Naive thymus-derived CD8-positive, alpha-beta T cell (primary cell): Measurements from ENCODE around the gene ZSCAN32. TPM values are rescaled to one million over a fixed set of nuclear protein-coding genes. Genes with fewer than 3 reads are reported as not detected.
A peak's percentile ranks its signal among the peaks of the same experiment; 100 is the strongest.

Source experiments
- ATAC-seq, 2 donors: fragments of 150-1000 bp; cut with Tn5 transposase in 1 of 2; sonication (Bioruptor Pico), chemical (Tn5 transposase) in 1 of 2; 1 replicate in 1 of 2; 2 replicates in 1 of 2; pipeline ENCODE4 v1.10.0; 2021; ENCODE audit warnings: mild to moderate bottlenecking in 2 of 2, moderate library complexity in 2 of 2
- POLR2A ChIA-PET: fragments of 350-600 bp; sonication (Branson Sonifier 250); formaldehyde crosslinking; loops from one replicate; lab custom pipeline; 2021; ENCODE audit warnings: antibody characterized with exemption; lab: Charles Lee
- DNase-seq, 10 donors: peaks; one replicate each; pipeline versions ENCODE4 v3.0.0 to v3.0.0-alpha.2; 2020 to 2022
- H3K27ac Mint-ChIP-seq, 10 donors: one replicate each; pipeline ENCODE4 v1.8.0; 2020 to 2022; ENCODE audit warnings: mild to moderate bottlenecking in 10 of 10, mixed read lengths in 10 of 10, moderate library complexity in 4 of 10, inconsistent platforms in 1 of 10
- H3K27me3 Mint-ChIP-seq, 5 donors: one replicate each; pipeline ENCODE4 v1.8.0; 2021 to 2022; ENCODE audit warnings: mixed read lengths in 5 of 5
- H3K36me3 Mint-ChIP-seq, 3 donors: one replicate each; pipeline ENCODE4 v1.8.0; 2020 to 2022; ENCODE audit warnings: mixed read lengths in 3 of 3, mild to moderate bottlenecking in 2 of 3, inconsistent platforms in 1 of 3
- H3K4me1 Mint-ChIP-seq, 4 donors: one replicate each; pipeline ENCODE4 v1.8.0; 2021 to 2022; ENCODE audit warnings: mixed read lengths in 4 of 4
- H3K4me3 Mint-ChIP-seq, 10 donors: one replicate each; pipeline ENCODE4 v1.8.0; 2020 to 2022; ENCODE audit warnings: mild to moderate bottlenecking in 10 of 10, mixed read lengths in 10 of 10, moderate library complexity in 6 of 10, inconsistent platforms in 1 of 10
- H3K9me3 Mint-ChIP-seq, 9 donors: one replicate each; pipeline ENCODE4 v1.8.0; 2020 to 2022; ENCODE audit warnings: mixed read lengths in 9 of 9, mild to moderate bottlenecking in 3 of 9, inconsistent platforms in 1 of 9, moderate library complexity in 1 of 9
- polyA plus RNA-seq, 3 donors: library from polyadenylated mRNA; unstranded; fragments of 300-500 nt; fragmentation: Illumina TruSeq; gene quantifications; one replicate each; pipeline ENCODE4 v1.2.3, GENCODE V29; 2021
- total RNA-seq, 8 experiments: library from RNA in 2 of 8; stranded (reverse) in 2 of 8; gene quantifications; one replicate each; pipeline ENCODE4 v1.2.3 and lab custom pipeline; 2021 to 2026

Gene ZSCAN32
- total and polyA plus RNA-seq, 5 experiments from 2014 or later: 8.6 to 28.4 (median 20.8) TPM

- peaks cover 7 to 21% (median 16%) of the 10 kb centered on the region in 5 donors for H3K27me3 Mint-ChIP-seq
- peaks cover 0 to 19% (median 10%) of the 10 kb centered on the region in 9 donors for H3K9me3 Mint-ChIP-seq
- H3K27ac Mint-ChIP-seq: peak within 1 kb of the TSS in 1 of 10 donors; percentile 57
- no peak for DNase-seq
- no peak for ATAC-seq
- peaks cover 0 to 8% (median 4%) of the 10 kb centered on the region in 4 donors for H3K4me1 Mint-ChIP-seq
- POLR2A ChIA-PET: no interaction called here
- H3K36me3 Mint-ChIP-seq: peaks cover 6 to 29% (median 21%) of the 10 kb centered on the region in 3 donors
- no peak within 1 kb of the TSS for H3K4me3 Mint-ChIP-seq
These were observed 45.2 kb downstream of the ZSCAN32 start, which contains the start of gene OR2C1 for GRCh38 chr16:3355589-3355988. TSS of gene OR2C1 (plus strand) at chr16:3355889. CDS start at chr16:3355941, 52 bp downstream.

DNA sequence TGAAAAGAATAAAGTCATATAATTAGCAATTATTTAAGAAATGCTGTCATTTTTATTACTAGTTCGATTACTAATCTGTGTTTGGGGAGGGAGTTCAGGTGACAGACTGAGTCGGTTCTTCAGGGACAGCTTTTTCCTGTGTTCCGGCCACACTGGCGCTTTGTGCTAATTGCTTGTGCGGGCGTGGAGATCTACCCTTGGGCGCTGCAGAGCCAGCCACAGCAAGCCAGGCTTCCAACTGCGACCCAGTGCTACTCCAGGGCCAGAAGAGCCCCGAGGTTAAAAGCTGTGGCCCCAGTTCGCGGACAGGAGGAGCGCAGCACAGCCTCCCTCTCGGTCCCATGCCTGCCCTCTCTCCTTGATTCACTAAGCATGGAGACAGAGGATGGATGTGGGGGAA is 51.6 kb downstream of the ZSCAN32 start:
- H3K27me3 Mint-ChIP-seq: peaks cover 0 to 3% (median 1%) of the 10 kb centered on the region in 5 donors
- DNase-seq: no peak
- no peak overlapping the region for H3K4me3 Mint-ChIP-seq
- POLR2A ChIA-PET: no interaction called here
- H3K27ac Mint-ChIP-seq: no peak overlapping the region
- peaks cover 0 to under 1% (median 0%) of the 10 kb centered on the region in 9 donors for H3K9me3 Mint-ChIP-seq
- ATAC-seq: no peak
- H3K4me1 Mint-ChIP-seq: peaks cover 0 to 5% (median 1%) of the 10 kb centered on the region in 4 donors
- peaks cover 0 to 11% (median 1%) of the 10 kb centered on the region in 3 donors for H3K36me3 Mint-ChIP-seq

GRCh38 chr16:3348547-3349167 is 52.1 kb downstream of the ZSCAN32 start:
- DNase-seq: no peak
- no peaks in the 10 kb centered on the region for H3K9me3 Mint-ChIP-seq
- no peak overlapping the region for H3K27ac Mint-ChIP-seq
- H3K36me3 Mint-ChIP-seq: peaks cover 0 to 12% (median 0%) of the 10 kb centered on the region in 3 donors
- H3K4me3 Mint-ChIP-seq: no peak overlapping the region
- H3K4me1 Mint-ChIP-seq: peaks cover 0 to 2% (median under 1%) of the 10 kb centered on the region in 4 donors
- ATAC-seq: no peak
- POLR2A ChIA-PET: no interaction called here
- H3K27me3 Mint-ChIP-seq: peaks cover 0 to 3% (median 1%) of the 10 kb centered on the region in 5 donors

DNA sequence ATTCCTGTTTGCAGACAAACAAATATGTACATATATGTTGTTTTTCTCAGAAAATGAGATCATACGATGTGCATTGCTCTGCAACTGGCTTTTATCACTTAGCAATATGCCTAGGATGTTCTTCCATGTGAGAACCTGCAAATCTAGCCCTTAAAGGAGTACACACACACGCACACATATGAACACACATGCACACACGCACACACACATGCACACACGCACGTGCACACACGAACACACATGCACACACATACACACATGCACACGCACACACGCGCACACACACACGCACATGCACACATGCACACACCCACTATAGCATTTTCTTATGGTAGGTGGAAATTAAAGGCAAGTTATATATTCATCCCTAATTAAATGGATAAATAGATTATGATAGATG is 53.2 kb downstream of the ZSCAN32 start:
- Mint-ChIP-seq H3K36me3 (peaks cover 0 to 13% (median 0%) of the 10 kb centered on the region in 3 donors), H3K27ac (no peak overlapping the region), H3K4me3 (no peak overlapping the region), H3K9me3 (no peaks in the 10 kb centered on the region), H3K27me3 (peaks cover 0 to 3% (median 1%) of the 10 kb centered on the region in 5 donors), H3K4me1 (no peaks in the 10 kb centered on the region)
- DNase-seq (no peak), ATAC-seq (no peak)
- POLR2A ChIA-PET: interaction anchor here (0.6 kb wide), 2 partner anchors 33 to 56 kb away, joined by 3 read pairs; no protein-coding TSS in a partner anchor

DNA sequence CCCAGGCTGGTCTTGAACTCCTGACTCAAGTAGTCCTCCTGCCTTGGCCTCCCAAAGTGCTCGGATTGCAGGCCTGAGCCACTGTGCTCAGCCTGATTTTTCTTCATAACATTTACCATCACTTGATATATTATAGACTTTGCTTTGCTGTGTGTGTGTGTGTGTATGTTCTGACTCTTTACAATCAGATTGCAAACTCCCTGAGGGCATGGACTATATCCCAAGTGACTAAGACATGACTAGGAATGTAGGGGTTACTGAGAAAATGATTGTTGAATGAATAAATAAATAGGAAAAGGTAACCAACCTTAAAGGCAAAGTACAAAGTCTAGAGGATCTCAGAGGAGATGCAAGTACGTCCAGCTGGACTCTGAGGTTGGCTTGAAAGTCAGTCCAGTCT is 54.8 kb downstream of the ZSCAN32 start:
- Mint-ChIP-seq H3K27ac (no peak overlapping the region), H3K4me3 (no peak overlapping the region), H3K27me3 (peaks cover 0 to 3% (median 2%) of the 10 kb centered on the region in 5 donors), H3K9me3 (no peaks in the 10 kb centered on the region), H3K36me3 (peaks cover 0 to 15% (median 0%) of the 10 kb centered on the region in 3 donors), H3K4me1 (no peaks in the 10 kb centered on the region)
- POLR2A ChIA-PET: no interaction called here
- DNase-seq (no peak), ATAC-seq (no peak)

Other genes starting within 250 kb of the ZSCAN32 start
- gene OR1F1, start 212.8 kb downstream of the ZSCAN32 start, total RNA-seq: not detected
- gene OR1F1, start 212.8 kb downstream of the ZSCAN32 start, polyA plus RNA-seq: not detected
- 10 to 100 TPM; 24.5 to 25.8 TPM for gene ZNF200, start 165.8 kb downstream of the ZSCAN32 start, total RNA-seq
- gene ZNF200, start 165.8 kb downstream of the ZSCAN32 start, polyA plus RNA-seq: 10 to 100 TPM in 2 of 3 donors, 1 to 10 TPM in 1; 6.8 to 14.3 (median 13.9) TPM
- gene MEFV, start 144.4 kb downstream of the ZSCAN32 start, total RNA-seq: under 1 TPM; 0.41 to 0.60 TPM
- not detected for gene MEFV, start 144.4 kb downstream of the ZSCAN32 start, polyA plus RNA-seq
- gene ZNF263, start 117.5 kb downstream of the ZSCAN32 start, total RNA-seq: 10 to 100 TPM; 53.5 to 60.1 TPM
- gene ZNF263, start 117.5 kb downstream of the ZSCAN32 start, polyA plus RNA-seq: 10 to 100 TPM; 33.9 to 62.2 (median 54.2) TPM
- 10 to 100 TPM; 12.6 to 15.6 TPM for gene TIGD7, start 95.6 kb downstream of the ZSCAN32 start, total RNA-seq
- gene TIGD7, start 95.6 kb downstream of the ZSCAN32 start, polyA plus RNA-seq: 1 to 10 TPM; 5.8 to 7.0 (median 5.8) TPM
- gene ZNF75A, start 95.5 kb downstream of the ZSCAN32 start, total RNA-seq: 100 to 1,000 TPM; 117 to 128 TPM
- gene ZNF75A, start 95.5 kb downstream of the ZSCAN32 start, polyA plus RNA-seq: 10 to 100 TPM; 18.2 to 32.3 (median 23.6) TPM
- not detected for gene OR2C1, start 45.1 kb downstream of the ZSCAN32 start, total RNA-seq
- under 1 TPM in 2 of 3 donors, not detected in 1; 0.39 TPM for gene OR2C1, start 45.1 kb downstream of the ZSCAN32 start, polyA plus RNA-seq
- 10 to 100 TPM; 17.1 to 19.7 TPM for gene ZNF174, start 211 bp upstream of the ZSCAN32 start, total RNA-seq
- 10 to 100 TPM; 12.3 to 18.8 (median 14.0) TPM for gene ZNF174, start 211 bp upstream of the ZSCAN32 start, polyA plus RNA-seq
- gene ZNF597, start 42.5 kb upstream of the ZSCAN32 start, total RNA-seq: 1 to 10 TPM; 5.7 to 5.8 TPM
- 1 to 10 TPM; 1.1 to 2.3 (median 1.9) TPM for gene ZNF597, start 42.5 kb upstream of the ZSCAN32 start, polyA plus RNA-seq
- 10 to 100 TPM; 68.5 to 74.4 TPM for gene NAA60, start 42.7 kb upstream of the ZSCAN32 start, total RNA-seq
- gene NAA60, start 42.7 kb upstream of the ZSCAN32 start, polyA plus RNA-seq: 10 to 100 TPM; 36.9 to 56.1 (median 44.4) TPM
- not detected for gene C16orf90, start 94.5 kb upstream of the ZSCAN32 start, total RNA-seq
- gene C16orf90, start 94.5 kb upstream of the ZSCAN32 start, polyA plus RNA-seq: under 1 TPM in 1 of 3 donors, not detected in 2; 0.26 TPM
- gene CLUAP1, start 100.0 kb upstream of the ZSCAN32 start, total RNA-seq: 10 to 100 TPM; 26.4 to 28.3 TPM
- gene CLUAP1, start 100.0 kb upstream of the ZSCAN32 start, polyA plus RNA-seq: 10 to 100 TPM; 37.6 to 43.1 (median 38.1) TPM
- 10 to 100 TPM; 93.5 to 99.9 TPM for gene NLRC3, start 176.4 kb upstream of the ZSCAN32 start, total RNA-seq
- gene NLRC3, start 176.4 kb upstream of the ZSCAN32 start, polyA plus RNA-seq: 10 to 100 TPM; 17.1 to 31.9 (median 19.7) TPM
- gene SLX4, start 210.6 kb upstream of the ZSCAN32 start, total RNA-seq: 1 to 10 TPM; 7.8 to 8.6 TPM
- gene SLX4, start 210.6 kb upstream of the ZSCAN32 start, polyA plus RNA-seq: 1 to 10 TPM in 1 of 3 donors, under 1 TPM in 2; 0.32 to 1.2 (median 0.43) TPM